ENCODE data around the gene OXA1L. TPM values are rescaled to one million over a fixed set of nuclear protein-coding genes. Genes with fewer than 3 reads are reported as not detected.

OXA1L gene
- total RNA-seq, 1 experiment from 2014 or later = 71.3 TPM

- CTCF ChIA-PET = interaction anchor here (0.5 to 1.0 kb wide), 2 partner anchors 10 to 11 kb away, joined by 3 read pairs; no protein-coding TSS in a partner anchor
- H3K36me3 ChIP-seq (ENCODE audit: control insufficient read depth, insufficient read depth, low read length) = no peaks in the 10 kb centered on the region
- no peak overlapping the region for H3K27ac ChIP-seq (ENCODE audit: low read length)
- no peak overlapping the region for H3K4me3 ChIP-seq (ENCODE audit: low read depth in 2 of 2, low read length in 2 of 2)
- no peaks in the 10 kb centered on the region; the same call in 1 of the 2 replicates for H3K4me1 ChIP-seq (ENCODE audit: control insufficient read depth, insufficient read depth, low read length)
- POLR2A ChIA-PET = interaction anchor here (0.6 kb wide), 1 partner anchor 138 kb away, joined by 4 read pairs; no protein-coding TSS in a partner anchor
- no peaks in the 10 kb centered on the region for H3K27me3 ChIP-seq (ENCODE audit: control insufficient read depth, insufficient read depth, low read length)
- in situ Hi-C loops (cut with HindIII; ENCODE audit: low pct_unique_long_range_greater_than_20kb, low sequenced_read_pairs) = no loop called here
- no peak for ATAC-seq
- TF ChIP-seq REST (IDR thresholded peaks at IDR 0.05; ENCODE audit: insufficient read depth in 1 of 2, low read depth in 2 of 2, low read length in 1 of 2) = no peak
- no peak for TF ChIP-seq SIN3A (IDR thresholded peaks at IDR 0.05; ENCODE audit: borderline replicate concordance, insufficient read depth, low read depth, low read length)
- no peak for TF ChIP-seq POLR2AphosphoS5 (IDR thresholded peaks at IDR 0.05; ENCODE audit: low read depth, low read length)
- no peak for TF ChIP-seq TCF7L2 (IDR thresholded peaks at IDR 0.05; ENCODE audit: low read depth, low read length)
- TF ChIP-seq CTCF (IDR thresholded peaks at IDR 0.05) = no peak
- intact Hi-C loops (cut with micrococcal nuclease; ENCODE audit: unreplicated experiment) = no loop called here
- no TSS peak for BruUV-seq (replicated peaks)
- no peaks in the 10 kb centered on the region for H3K9me3 ChIP-seq (ENCODE audit: control insufficient read depth, insufficient read depth, low read depth, low read length)
- DNase-seq (ENCODE audit: low read depth, low spot score) = no peak
Measured at GRCh38 chr14:22812744-22813143, 46.3 kb downstream of the OXA1L start.

GRCh38 chr14:22813145-22813544 lies 46.7 kb downstream of the OXA1L start:
- BruUV-seq (replicated peaks) = no TSS peak
- in situ Hi-C loops (cut with HindIII; ENCODE audit: low pct_unique_long_range_greater_than_20kb, low sequenced_read_pairs) (no loop called here), intact Hi-C loops (cut with micrococcal nuclease; ENCODE audit: unreplicated experiment) (no loop called here)
- CTCF ChIA-PET = interaction anchor here (0.5 to 1.0 kb wide), 2 partner anchors 9 to 11 kb away, joined by 3 read pairs; no protein-coding TSS in a partner anchor
- Histone ChIP-seq H3K36me3 (ENCODE audit: control insufficient read depth, insufficient read depth, low read length) (no peaks in the 10 kb centered on the region), H3K27ac (ENCODE audit: low read length) (no peak overlapping the region), H3K4me1 (ENCODE audit: control insufficient read depth, insufficient read depth, low read length) (no peaks in the 10 kb centered on the region; the same call in 1 of the 2 replicates), H3K4me3 (ENCODE audit: low read depth in 2 of 2, low read length in 2 of 2) (no peak overlapping the region), H3K9me3 (ENCODE audit: control insufficient read depth, insufficient read depth, low read depth, low read length) (no peaks in the 10 kb centered on the region), H3K27me3 (ENCODE audit: control insufficient read depth, insufficient read depth, low read length) (no peaks in the 10 kb centered on the region)
- DNase-seq (ENCODE audit: low read depth, low spot score) (no peak), ATAC-seq (no peak)
- no peak for TF ChIP-seq TCF7L2 (IDR thresholded peaks at IDR 0.05; ENCODE audit: low read depth, low read length)
- TF ChIP-seq REST (IDR thresholded peaks at IDR 0.05; ENCODE audit: insufficient read depth in 1 of 2, low read depth in 2 of 2, low read length in 1 of 2) = no peak
- no peak for TF ChIP-seq SIN3A (IDR thresholded peaks at IDR 0.05; ENCODE audit: borderline replicate concordance, insufficient read depth, low read depth, low read length)
- POLR2A ChIA-PET = interaction anchor here (0.6 kb wide), 1 partner anchor 138 kb away, joined by 4 read pairs; no protein-coding TSS in a partner anchor

Measured in Panc1 (cell line).